PC-3 (cell line): ENCODE measurements around the gene CISTR.

Source experiments
- CTCF ChIP-seq: fragments of 300-600 bp; sonication (generic); conservative IDR thresholded peaks from 2 replicates; pipeline ENCODE4 v1.5.1; 2017; ENCODE audit warnings: antibody characterized with exemption, low read depth, mild to moderate bottlenecking, low read length
- EZH2 ChIP-seq: fragments of 300-600 bp; sonication (generic); IDR thresholded peaks from one replicate; pipeline ENCODE4 v1.6.1; 2017; ENCODE audit warnings: antibody characterized with exemption, mild to moderate bottlenecking, low read length; ENCODE audit not compliant: unreplicated experiment
- EZH2phosphoT487 ChIP-seq: fragments of 300-600 bp; sonication (generic); IDR thresholded peaks from 2 replicates; pipeline ENCODE4 v1.6.1; 2018; ENCODE audit warnings: mild to moderate bottlenecking, antibody characterized with exemption, low read length, borderline replicate concordance

DNA sequence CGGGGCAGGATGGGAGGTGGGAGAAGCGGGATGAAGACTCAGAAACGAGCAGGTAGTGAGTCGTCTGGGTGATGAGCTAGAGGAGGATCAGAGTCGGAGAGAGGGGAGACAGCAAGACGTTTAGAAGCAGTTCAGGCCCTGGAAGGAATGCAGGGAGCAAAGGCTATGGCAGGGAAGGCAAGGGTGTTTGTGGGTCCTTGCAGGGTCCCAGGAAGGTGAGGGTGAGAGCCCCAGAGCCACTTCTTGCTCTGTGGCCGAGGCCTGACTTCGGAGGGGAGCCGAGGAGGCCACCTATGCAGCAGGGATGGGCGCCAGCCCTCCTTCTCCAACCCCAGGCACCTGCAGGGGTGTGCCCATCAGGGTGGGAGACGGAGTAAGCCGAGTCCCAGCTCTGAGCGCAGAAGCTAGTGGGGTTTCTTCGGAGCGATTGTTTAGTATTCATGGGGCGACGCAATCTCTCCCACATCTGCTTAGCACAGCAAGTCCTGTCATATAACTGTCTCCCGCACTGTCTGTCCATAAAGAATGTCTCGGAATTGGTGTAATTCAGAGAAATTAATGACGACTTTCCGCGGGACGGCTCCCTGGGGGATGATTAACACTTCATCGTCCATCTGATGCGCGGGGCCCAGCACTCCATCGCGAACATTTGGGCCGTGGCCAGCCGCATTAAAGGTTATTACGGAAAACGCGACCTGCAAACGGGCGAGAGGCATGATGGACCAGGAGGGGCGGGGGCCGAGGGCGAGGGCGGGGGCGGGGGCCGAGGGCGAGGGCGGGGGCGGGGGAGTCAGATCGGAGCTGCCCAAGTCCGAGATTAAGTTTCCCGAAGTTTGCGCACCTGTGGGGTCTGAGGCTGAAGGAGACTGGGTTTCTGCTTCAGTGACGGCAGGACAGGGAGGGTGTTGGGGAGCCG is 12.3 kb downstream of the CISTR start:
- TF ChIP-seq CTCF (no peak), EZH2 (no peak), EZH2phosphoT487 (no peak)
